HepG2 (cell line): Measurements from ENCODE around the gene EVC. TPM values are rescaled to one million over a fixed set of nuclear protein-coding genes. Genes with fewer than 3 reads are reported as not detected.

Source experiments
- GMEB1 ChIP-seq: sonication (generic); formaldehyde crosslinking; IDR thresholded peaks from 2 replicates; pipeline ENCODE4 v1.5.1; 2020; ENCODE audit warnings: missing genetic modification reagents, mild to moderate bottlenecking, borderline replicate concordance
- KDM5A ChIP-seq: fragments of 200-600 bp; sonication (generic); IDR thresholded peaks from 2 replicates; pipeline ENCODE4 v1.7.0; 2018; ENCODE audit warnings: antibody characterized with exemption, mild to moderate bottlenecking, low read length, borderline replicate concordance
- MAFK ChIP-seq, 2 experiments: IDR thresholded peaks in 1 of 2; conservative IDR thresholded peaks in 1 of 2; 2 replicates each; pipeline ENCODE4 v1.6.1; 2011; ENCODE audit warnings: improper control_type of control experiment in 2 of 2, low read length in 2 of 2
- SNAPC4 ChIP-seq: sonication (generic); formaldehyde crosslinking; IDR thresholded peaks from 2 replicates; pipeline ENCODE4 v1.4.0; 2020; ENCODE audit warnings: mild to moderate bottlenecking, missing genetic modification reagents
- ZNF382 ChIP-seq: sonication (generic); formaldehyde crosslinking; IDR thresholded peaks from 2 replicates; pipeline ENCODE4 v1.5.0; 2020; ENCODE audit warnings: missing genetic modification reagents, mild to moderate bottlenecking, borderline replicate concordance
- ZNF556 ChIP-seq: sonication (generic); formaldehyde crosslinking; IDR thresholded peaks from 2 replicates; pipeline ENCODE4 v1.4.0; 2020; ENCODE audit warnings: mild to moderate bottlenecking, missing genetic modification reagents, borderline replicate concordance
- ZNF766 ChIP-seq: sonication (generic); formaldehyde crosslinking; IDR thresholded peaks from 2 replicates; pipeline ENCODE4 v1.5.0; 2020; ENCODE audit warnings: missing genetic modification reagents, borderline replicate concordance
- polyA plus RNA-seq, 8 experiments: library from polyadenylated mRNA; depleted of rRNA in 3 of 8; stranded (reverse) in 7 of 8; unstranded in 1 of 8; fragments of >200 nt; fragmentation: Illumina TruSeq in 4 of 8; extraction: Trizol in 4 of 8; gene quantifications; 2 replicates each; pipeline versions ENCODE4 v1.2.1 to v1.2.3, GENCODE V29; 2011 to 2016; ENCODE audit warnings: low read depth in 4 of 8, missing spikeins in 1 of 8, mixed read lengths in 1 of 8; ENCODE audit not compliant: insufficient read depth in 1 of 8
- total RNA-seq, 5 experiments: library from RNA; depleted of rRNA; stranded (reverse); fragments of >200 nt; fragmentation: Illumina TruSeq; extraction: Trizol; gene quantifications; 2 replicates each; pipeline ENCODE4 v1.2.3, GENCODE V29; 2016; ENCODE audit warnings: low read depth in 1 of 5

Gene EVC
- total and polyA plus RNA-seq, 2 of the 13 experiments (the other 11 are each of a cell fraction or from before 2014, with no cell fraction given), result 3.1 to 4.9 TPM

- TF ChIP-seq GMEB1 (CRISPR knock-in tag), result no peak
- TF ChIP-seq ZNF556, result no peak
- TF ChIP-seq ZNF766, result no peak
- no peak for TF ChIP-seq KDM5A
- no peak for TF ChIP-seq ZNF382
- TF ChIP-seq MAFK (conservative IDR thresholded peaks at IDR 0.05 in 1 of 2, IDR thresholded peaks at IDR 0.05 in 1 of 2; ENCODE audit: low read length in 2 of 2), result no peak
- TF ChIP-seq SNAPC4, result no peak
Observed at GRCh38 chr4:5774416-5775036, 63.5 kb downstream of the EVC start (continued).
